HTR-8/SVneo (cell line): ENCODE results near the gene USP34.

Source experiments
- DNase-seq: peaks from one replicate; pipeline ENCODE4 v3.0.0; 2011; ENCODE audit warnings: low spot score, mixed read lengths; ENCODE audit not compliant: insufficient read length
- FAIRE-seq: peaks from 2 replicates; lab custom pipeline; 2011; peaks lifted over from hg19 to GRCh38; lab: Jason Lieb, UNC

USP34 gene

DNA sequence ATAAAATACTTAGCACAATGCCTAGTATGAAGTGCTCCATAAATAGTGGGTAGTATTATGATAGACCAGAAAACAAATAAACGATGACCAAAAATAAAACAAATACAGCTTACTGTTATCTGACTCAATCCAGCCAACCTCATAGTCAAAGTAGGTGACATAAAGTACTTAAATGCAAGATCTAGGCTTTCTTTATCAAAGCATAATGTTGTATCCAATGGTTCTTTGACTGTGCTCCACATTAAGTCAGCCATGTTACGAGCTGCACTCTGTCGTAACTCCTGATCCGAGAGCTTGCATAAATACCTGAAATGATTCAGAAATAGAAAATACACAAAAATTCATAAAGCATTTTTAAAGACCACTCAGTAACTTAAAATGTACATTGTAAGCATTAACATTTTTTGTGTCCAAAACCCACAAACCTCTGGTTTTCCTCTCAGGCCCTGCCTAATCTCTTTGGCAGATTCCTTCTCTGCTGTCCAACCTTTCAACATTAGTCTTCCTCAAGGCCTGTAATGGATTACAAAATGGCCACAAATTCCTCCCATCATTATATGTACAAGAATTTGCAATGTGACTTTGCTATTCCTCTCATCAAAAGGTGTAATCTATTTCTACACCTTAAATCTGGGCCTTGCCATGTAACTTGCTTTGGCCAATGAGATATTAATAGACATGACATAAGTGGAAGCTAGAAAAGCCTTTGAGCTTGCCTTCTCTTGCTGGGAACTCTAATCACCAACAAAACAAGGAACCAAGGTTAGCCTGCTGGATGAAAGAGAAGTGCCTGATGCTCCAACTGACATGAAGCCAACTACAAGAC, 90.6 kb downstream of the USP34 start:
- DNase-seq: no peak
- no peak for FAIRE-seq

DNA sequence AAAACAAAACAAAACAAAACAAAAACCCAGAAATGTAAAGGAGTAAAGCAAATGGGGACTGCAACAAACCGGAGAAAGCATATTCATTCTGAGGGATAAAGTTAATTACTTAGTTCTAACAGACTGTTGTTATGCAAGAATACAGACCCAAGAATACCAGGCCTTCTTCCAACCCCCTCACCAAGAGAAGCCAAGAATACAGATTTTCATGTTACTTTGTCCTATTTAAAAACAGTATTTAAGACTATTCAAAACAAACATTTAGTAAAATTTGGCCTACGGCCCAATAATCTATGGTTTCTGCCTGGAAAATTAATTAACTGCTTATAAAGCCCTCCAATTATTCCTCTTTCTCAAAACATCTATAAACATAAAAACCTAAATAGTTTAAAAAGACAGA, 91.4 kb downstream of the USP34 start:
- no peak for FAIRE-seq
- DNase-seq: no peak

DNA sequence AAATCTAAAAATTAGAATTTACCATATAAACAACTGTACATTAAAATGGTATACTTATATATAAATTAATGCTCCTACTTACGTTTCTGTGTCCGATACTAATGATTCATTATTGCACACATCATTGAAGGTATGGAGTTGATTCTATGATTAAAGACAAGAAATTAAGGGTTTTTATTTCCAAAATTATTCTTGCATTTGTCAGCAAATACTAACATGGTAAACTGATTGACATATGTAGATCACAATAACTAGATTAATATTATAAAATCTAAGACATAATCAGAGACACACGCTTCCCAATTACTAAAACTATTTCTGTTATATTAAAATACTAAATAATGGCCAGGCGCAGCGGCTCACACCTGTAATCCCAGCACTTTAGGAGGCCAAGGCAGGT, 92.6 kb downstream of the USP34 start:
- FAIRE-seq (no peak), DNase-seq (no peak)

DNA sequence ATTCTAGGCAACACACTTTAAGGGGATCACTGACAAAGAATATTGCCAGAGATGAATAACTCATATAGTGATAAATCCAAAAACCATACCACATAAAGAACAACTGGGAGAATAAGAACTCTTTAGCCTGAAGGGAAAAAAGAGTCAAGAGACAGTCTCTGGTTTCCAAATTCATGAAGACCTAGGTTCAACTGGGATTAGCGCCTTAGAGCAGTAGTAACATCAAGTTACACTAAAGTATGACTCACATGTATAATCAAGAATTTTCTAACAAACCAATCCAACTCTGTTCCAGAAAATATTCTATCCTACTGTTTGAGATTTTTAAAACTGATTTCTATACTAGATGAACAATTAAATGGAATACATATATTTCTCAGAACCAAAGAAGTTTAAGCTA, 93.8 kb downstream of the USP34 start:
- no peak for DNase-seq
- FAIRE-seq: no peak

DNA sequence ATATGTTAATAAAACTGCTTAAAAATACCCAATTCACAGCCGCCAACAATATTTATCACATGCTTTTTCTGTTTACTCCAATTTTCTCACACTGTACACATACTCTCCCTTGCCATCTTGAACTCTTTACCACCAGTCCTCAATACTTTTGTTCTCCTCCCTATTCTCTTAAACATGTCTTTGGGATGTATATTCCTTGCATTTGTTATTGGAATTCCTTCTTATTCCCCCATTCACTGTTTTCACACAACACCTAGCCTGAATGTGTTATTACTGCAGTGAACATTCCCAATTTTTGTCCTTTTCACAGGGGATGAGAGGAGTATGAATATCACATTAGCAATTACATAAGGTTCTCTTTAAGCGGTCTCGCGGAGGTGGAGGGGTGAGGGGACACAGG, 94.7 kb downstream of the USP34 start:
- no peak for FAIRE-seq
- no peak for DNase-seq

DNA sequence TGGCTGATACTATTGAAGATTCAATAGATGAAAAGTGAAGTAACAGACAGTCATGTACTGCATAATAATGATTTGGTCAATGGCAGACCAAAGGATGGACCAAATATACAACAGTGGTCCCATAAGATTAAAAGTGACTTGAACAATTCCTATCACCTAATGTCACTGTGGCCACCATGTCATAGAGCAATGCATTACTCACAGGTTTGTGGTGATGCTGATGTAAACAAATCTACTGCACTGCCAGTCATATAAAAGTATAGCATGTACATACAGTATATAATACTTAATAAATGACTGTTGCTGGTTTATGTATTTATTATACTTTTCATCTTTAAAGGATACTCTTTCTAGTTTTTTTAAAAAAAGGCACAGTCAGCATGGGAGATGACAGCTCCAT, 99.9 kb downstream of the USP34 start:
- DNase-seq (no peak), FAIRE-seq (no peak)

DNA sequence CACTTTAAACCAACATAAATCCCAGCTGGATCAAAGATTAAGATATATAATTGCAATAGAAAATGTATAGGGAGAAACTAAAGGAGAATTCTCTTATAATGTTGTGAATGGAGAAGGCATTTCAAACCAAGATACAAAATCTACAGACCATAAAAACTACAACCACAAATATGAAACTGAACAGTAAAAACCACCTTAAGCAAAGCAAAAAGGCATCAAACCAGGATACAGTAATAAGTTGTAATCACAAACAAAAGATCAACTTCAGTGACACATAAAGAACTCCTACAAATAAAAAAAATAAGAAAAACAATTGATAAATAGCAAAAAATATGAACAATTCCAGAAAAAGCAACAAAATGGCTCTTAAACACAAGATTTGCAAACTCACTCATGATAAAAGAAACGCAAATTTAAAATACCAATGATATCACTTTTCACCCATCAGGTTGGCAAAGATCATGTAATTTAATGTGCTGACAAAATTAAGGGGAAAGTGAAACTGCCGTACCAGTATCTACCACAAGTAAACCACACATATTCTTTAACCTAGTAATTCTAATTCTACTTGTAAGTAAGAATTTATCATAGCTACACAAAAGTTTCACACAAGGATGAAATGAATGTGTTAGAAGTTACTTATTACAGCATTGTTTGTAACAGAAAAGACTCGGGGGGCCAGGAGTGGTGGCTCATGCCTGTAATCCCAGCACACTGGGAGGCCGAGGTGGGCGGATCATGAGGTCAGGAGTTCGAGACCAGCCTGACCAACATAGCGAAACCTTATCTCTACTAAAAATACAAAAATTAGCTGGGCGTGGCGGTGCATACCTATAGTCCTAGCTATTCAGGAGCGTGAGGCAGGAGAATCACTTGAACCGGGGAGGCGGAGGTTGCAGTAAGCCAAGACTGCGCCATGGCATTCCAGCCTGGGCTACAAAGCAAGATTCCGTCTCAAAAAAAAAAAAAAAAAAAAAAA, 101.9 kb downstream of the USP34 start:
- FAIRE-seq (no peak), DNase-seq (peak; percentile 12)

DNA sequence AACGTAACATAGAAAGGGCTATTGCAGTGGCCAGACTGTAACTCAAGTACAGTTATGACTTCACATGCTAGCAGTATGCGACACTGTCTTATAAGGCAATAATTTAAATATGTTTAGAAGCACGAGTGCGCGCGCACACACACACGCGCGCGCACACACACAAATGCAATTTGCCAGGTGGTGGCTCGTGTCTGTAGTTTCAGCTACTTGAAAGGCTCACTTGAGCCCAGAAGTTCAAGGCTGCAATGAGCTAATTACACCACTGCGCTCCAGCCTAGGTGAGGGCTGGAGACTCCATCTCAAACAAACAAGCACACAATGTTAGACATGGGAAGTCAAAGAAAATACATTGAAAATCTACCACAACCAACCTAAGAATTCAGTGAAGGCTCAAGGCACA, 103.7 kb downstream of the USP34 start:
- DNase-seq (no peak), FAIRE-seq (no peak)

DNA sequence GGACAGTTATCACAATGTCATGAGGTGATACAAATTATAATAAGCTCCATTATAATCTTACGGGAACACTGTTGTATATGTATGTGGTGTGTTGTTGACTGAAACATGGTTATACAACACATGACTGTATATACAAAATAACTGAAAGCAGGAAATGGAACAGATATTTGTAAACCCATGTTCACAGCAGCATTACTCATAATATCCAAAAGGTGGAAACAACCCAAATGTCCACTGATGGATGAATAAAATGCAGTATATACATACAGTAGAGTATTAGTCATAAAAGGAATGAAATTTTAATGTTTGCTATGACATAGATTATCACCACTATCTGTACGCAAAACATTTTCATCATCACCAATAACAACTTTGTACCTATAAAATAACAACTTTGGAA, 107.3 kb downstream of the USP34 start:
- peak; percentile 28 for FAIRE-seq

DNA sequence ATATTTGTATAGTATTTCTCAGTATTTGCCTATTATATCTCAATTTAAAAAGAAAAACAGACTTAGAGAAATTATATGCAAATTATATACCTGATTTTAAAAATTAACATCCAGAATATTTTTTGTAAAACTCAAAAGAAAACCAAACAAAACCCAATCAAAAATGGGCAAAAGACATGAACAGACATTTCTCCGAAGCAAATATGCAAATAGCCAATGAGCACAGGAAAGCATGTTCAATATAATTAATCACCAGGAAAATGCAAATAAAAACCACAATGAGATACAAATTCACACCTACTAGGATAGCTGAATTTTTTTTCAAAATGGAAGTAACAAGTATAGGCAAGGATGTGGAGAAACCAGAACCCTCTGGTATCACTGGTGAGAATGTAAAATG, 108.0 kb downstream of the USP34 start:
- FAIRE-seq: no peak
- DNase-seq: no peak

More for the DNA sequence above, 107.3 kb downstream of the USP34 start:
- DNase-seq: no peak

DNA sequence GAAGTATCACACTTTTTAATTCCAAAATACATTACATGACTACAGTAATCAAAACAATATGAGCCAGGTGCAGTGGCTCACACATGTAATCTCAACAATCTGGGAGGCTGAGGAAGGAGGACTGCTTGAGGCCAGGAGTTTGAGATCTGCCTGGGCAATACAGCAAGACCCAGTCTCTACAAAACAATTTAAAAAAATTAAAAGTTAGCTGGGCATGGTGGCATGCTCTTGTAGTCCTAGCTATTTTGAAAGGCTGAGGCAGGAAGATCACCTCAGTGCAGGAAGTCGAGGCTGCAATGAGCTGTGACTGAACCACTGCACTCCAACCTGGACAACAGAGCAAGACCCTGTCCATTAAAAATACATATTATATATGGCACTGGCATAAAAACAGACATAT, 109.8 kb downstream of the USP34 start:
- no peak for FAIRE-seq
- no peak for DNase-seq

DNA sequence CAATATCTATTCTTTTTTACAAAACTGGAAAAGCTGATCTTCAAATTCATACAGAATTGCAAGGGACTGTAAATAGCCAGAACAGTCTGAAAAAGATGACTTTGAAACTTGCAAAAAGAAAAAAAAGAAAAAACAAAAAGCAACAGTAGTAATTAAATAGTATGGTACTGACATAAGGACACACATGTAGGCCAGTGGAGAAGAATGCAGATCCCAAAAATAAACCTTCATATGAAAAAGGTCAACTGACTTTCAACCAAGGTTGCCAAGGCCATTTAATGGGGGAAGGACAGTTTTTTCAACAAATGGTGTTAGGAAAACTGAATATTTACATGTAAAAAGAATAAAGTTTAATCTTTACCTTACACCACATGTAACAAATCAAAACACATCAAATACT, 111.8 kb downstream of the USP34 start:
- DNase-seq (no peak), FAIRE-seq (no peak)

DNA sequence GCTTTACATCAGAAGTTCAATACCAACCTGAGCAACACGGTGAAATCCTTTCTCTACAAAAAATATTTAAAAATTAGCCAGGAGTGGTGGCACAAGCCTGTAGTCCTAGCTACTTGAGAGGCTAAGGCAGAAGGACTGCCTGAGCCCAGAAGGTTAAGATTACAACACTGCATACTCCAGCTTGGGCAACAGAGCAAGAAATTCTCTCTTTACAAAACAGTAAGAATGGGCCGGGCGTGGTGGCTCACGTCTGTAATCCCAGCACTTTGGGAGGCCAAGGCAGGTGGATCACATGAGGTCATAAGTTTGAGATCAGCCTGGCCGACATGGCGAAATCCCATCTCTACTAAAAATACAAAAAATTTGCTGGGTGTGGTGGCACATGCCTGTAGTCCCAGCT, 113.2 kb downstream of the USP34 start:
- no peak for DNase-seq
- no peak for FAIRE-seq

DNA sequence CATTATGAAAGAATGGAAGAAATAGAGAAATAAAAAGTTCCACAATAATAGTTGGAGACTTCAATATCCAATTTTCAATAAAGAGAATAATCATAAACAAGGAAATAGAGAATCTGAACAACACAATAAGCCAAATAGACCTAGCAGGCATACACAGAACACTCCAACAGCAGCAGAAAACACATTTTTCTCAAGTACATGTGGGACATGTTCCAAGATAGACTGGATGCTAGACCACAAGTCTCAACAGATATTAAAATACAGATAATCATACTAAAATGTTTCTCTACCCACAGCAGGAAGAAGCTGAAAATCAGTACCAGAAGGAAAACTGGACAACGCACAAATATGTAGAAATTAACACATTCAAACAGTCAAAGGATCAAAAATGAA, 113.9 kb downstream of the USP34 start:
- FAIRE-seq: peak; percentile 26
- no peak for DNase-seq

DNA sequence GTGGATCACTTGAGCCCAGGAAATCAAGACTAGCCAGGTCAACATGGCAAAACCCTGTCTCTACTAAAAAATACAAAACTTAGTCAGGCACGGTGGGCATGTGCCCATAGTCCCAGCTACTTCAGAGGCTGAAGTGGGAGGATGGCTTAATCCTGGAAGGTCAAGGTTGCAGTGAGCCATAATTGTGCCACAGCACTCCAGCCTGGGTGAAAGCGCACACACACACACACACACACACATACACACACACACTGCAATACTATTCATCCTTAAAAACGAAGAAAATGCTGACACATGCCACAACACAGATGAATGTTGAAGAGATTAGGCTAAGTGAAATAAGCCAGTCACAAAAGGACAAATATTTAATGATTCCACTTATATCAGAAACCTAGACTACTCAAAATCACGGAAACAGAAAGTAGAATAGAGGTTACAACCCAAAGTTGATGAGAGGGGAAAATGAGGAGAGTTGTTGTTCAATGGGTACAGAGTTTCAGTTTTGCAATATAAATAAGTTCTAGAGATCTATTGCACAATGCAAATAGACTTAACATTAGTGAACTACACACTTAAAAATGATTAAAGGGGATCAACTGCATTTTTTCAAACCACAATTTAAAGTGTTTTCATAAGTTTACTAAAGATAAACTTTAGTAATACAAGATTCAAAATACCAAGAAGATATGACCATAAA, 114.5 kb downstream of the USP34 start:
- DNase-seq: no peak
- peak; percentile 71 for FAIRE-seq

DNA sequence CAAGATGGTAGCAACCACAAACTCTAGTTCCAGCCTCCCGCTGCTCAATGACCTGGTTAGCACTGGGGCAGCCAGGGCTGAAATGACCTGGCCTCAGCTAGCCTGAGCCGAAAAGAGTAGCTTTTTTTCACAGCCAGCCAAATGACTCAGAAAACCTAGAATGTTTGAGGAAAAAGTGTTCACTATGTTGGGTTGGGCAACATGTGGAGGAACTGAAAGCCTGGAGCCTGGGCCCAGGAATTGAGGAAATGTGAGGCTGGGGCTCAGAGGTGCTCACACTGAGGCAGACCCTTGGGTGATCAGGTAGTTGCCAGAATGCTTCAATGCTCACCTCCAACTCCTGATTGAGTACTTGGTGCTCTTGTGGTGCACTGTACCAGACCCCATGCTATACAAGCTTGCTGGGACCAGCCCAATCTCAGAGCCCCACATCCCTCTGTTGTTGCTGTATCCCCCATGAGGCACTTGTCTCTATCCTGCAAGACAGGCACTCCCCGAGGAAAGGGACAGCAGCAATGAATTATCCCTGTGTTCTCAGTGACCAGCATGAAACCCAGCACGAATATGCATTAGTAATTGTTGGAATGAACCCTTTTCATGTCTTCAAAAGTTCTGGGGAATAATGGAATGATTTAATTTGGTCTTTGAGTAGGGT, 116.2 kb downstream of the USP34 start:
- FAIRE-seq: no peak
- no peak for DNase-seq

DNA sequence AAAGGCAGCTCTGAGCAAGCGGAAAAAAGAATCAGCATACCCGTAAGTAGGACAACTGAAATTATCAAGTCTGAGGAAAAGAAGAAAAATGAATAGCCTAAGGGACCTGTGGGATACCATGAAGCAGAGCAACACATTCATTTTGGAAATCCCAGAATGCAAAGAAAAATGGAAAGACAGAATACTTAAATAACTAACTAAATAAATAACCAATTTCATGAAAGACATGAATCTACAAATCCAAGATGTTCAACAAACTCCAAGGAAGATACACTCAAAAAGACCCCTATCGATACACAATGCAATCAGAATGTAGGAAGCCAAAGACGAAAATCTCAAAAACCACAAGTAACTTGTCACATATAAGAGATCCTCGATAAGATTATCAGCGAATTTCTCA, 117.0 kb downstream of the USP34 start:
- DNase-seq: no peak
- no peak for FAIRE-seq

DNA sequence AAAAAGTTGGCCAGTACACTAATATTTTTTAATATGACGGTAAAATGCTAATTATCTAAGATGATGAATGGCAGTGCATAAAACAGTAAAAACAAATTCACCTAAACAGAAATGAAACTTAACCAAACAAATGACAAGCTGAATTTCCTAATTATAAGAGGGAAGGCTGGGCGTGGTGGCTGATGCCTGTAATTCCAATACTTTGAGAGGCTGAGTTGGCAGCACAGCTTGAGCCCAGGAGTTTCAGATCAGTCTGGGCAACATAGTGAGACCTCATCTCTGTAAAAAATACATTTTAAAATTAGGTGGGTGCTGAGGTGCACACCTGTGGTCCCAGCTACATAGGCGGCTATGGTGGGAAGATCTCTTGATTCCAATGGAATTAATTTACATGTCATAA, 120.1 kb downstream of the USP34 start:
- FAIRE-seq (no peak), DNase-seq (no peak)

DNA sequence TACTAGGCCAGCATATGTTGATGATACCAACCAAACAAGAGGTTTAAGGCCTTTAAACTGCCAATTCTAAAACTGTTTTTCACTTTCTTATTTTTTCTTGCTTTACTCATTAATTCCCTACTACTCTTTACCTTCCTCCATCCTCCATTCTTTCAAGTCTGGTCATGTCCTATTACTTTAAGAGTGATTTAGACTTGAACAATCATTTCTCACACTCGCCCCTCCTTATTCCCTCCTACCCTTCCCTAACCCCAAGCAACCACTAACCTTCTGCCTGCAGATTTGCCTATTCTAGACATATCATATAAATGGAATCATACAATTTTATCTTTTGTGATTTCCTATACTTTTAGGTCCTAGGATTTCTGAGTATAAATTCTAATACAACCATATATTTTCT, 127.7 kb downstream of the USP34 start:
- no peak for DNase-seq
- no peak for FAIRE-seq

DNA sequence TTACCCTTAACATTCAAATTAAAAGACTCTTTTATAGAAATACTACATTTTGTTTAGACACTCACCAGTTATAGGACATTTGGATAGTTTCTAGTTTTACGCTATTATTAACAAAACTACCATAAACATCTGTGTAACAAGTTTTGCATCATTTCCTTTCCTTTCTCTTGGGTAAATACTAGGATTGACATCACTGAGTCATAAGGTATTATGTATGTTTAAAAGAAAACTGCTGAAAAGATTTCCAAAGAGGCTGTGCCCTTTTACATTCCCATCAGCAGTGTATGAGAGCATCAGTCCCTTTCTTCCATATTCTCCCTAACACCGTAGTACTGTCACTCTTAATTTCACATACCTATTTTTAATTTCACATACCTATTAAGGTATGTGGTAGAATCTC, 130.6 kb downstream of the USP34 start:
- FAIRE-seq (no peak), DNase-seq (no peak)
